ENCODE results near the gene DYNC2I2. TPM values are rescaled to one million over a fixed set of nuclear protein-coding genes. Genes with fewer than 3 reads are reported as not detected.
A peak's percentile ranks its signal among the peaks of the same experiment; 100 is the strongest.

DYNC2I2 gene
- total RNA-seq: 10 to 100 TPM; 20.5 to 50.2 (median 27.0) TPM
- polyA plus RNA-seq: 10 to 100 TPM; 56.6 to 65.7 TPM
- long read RNA-seq, donor 1, transcript WDR34-201 (9 exons, 1,755 nt): major isoform, 47 of 114 reads
- long read RNA-seq, donor 1, partial matches to known transcripts: 38 of 114 reads
- long read RNA-seq, donor 1, other reads (novel, unspliced or antisense): 29 of 114 reads
- long read RNA-seq, donor 2, transcript WDR34-201 (9 exons, 1,755 nt): major isoform, 157 of 240 reads
- long read RNA-seq, donor 2, partial matches to known transcripts: 28 of 240 reads
- long read RNA-seq, donor 2, other reads (novel, unspliced or antisense): 55 of 240 reads
- long read RNA-seq, donor 3, transcript WDR34-201 (9 exons, 1,755 nt): major isoform, 48 of 82 reads
- long read RNA-seq, donor 3, partial matches to known transcripts: 16 of 82 reads
- long read RNA-seq, donor 3, other reads (novel, unspliced or antisense): 18 of 82 reads

GRCh38 chr9:128656416-128657343, at the start of gene DYNC2I2:
DYNC2I2 (minus strand) TSS chr9:128656847; CDS start chr9:128656726, 121 bp downstream.
- ATAC-seq (peak; percentile 98 to 100 (median 100)), DNase-seq (peak; percentile 97 to 99 (median 98))
- Histone ChIP-seq H3K36me3 (no peaks in the 10 kb centered on the region), H3K4me3 (peak within 1 kb of the TSS; percentile 54 to 97 (median 68)), H3K4me1 (peaks cover 0 to 11% (median 6%) of the 10 kb centered on the region in 12 donors), H3K27me3 (no peaks in the 10 kb centered on the region), H3K9me3 (no peaks in the 10 kb centered on the region), H3K27ac (peak within 1 kb of the TSS; percentile 93 to 100 (median 98))
- 1 to 2% (median 1%) methylated on average over 45 to 86 of the region's 86 CpGs for WGBS, 4 donors
- TF ChIP-seq, protein P1, sequence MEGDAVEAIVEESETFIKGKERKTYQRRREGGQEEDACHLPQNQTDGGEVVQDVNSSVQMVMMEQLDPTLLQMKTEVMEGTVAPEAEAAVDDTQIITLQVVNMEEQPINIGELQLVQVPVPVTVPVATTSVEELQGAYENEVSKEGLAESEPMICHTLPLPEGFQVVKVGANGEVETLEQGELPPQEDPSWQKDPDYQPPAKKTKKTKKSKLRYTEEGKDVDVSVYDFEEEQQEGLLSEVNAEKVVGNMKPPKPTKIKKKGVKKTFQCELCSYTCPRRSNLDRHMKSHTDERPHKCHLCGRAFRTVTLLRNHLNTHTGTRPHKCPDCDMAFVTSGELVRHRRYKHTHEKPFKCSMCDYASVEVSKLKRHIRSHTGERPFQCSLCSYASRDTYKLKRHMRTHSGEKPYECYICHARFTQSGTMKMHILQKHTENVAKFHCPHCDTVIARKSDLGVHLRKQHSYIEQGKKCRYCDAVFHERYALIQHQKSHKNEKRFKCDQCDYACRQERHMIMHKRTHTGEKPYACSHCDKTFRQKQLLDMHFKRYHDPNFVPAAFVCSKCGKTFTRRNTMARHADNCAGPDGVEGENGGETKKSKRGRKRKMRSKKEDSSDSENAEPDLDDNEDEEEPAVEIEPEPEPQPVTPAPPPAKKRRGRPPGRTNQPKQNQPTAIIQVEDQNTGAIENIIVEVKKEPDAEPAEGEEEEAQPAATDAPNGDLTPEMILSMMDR (IDR thresholded peaks at IDR 0.05): peak in 1 of 12 donors; percentile 17
- peak in 1 of 2 donors; percentile 66 for TF ChIP-seq POLR2A (IDR thresholded peaks at IDR 0.05)
- intact Hi-C loops (cut with DNase I): loop anchor here in 3 of 10 donors (2.0 kb wide), 4 partner anchors 22 to 68 kb away; partner anchors contain the start of genes SET (in 2 of the 3) and ZDHHC12 (in 1 of the 3)

GRCh38 chr9:128706045-128706444, 49.4 kb upstream of the DYNC2I2 start:
- ATAC-seq: no peak
- intact Hi-C loops (cut with DNase I): no loop called here
- Histone ChIP-seq H3K27ac (no peak overlapping the region), H3K9me3 (no peaks in the 10 kb centered on the region), H3K4me1 (peaks cover 0 to 26% (median 6%) of the 10 kb centered on the region in 12 donors), H3K27me3 (no peaks in the 10 kb centered on the region), H3K4me3 (no peak overlapping the region), H3K36me3 (peaks cover 0 to 7% (median 0%) of the 10 kb centered on the region in 9 donors)
- WGBS, 4 donors: 96 to 100% (median 100%) methylated on average over 1 of the region's 1 CpG; no CpG with 5 or more reads in 1 of the 4 donors
- peak in 3 of 5 donors; percentile 2 to 10 (median 7) for DNase-seq
- TF ChIP-seq, protein P1 (IDR thresholded peaks at IDR 0.05): no peak
- no peak for TF ChIP-seq POLR2A (IDR thresholded peaks at IDR 0.05)

GRCh38 chr9:128705051-128705965, 48.7 kb upstream of the DYNC2I2 start:
- Histone ChIP-seq H3K4me1 (peaks cover 0 to 28% (median 6%) of the 10 kb centered on the region in 12 donors), H3K27me3 (no peaks in the 10 kb centered on the region), H3K36me3 (peaks cover 0 to 7% (median 0%) of the 10 kb centered on the region in 9 donors), H3K4me3 (no peak overlapping the region), H3K27ac (peak overlapping the region in 10 of 12 donors; percentile 8 to 96 (median 93)), H3K9me3 (no peaks in the 10 kb centered on the region)
- peak in 2 of 5 donors; percentile 19 to 36 for DNase-seq
- intact Hi-C loops (cut with DNase I): loop anchor here in 2 of 10 donors (2.0 kb wide), 2 partner anchors 17 to 19 kb away; partner anchors contain the start of gene ZDHHC12 (in 1 of the 2)
- no peak for ATAC-seq
- TF ChIP-seq, protein P1 (IDR thresholded peaks at IDR 0.05): no peak
- no peak for TF ChIP-seq POLR2A (IDR thresholded peaks at IDR 0.05)
- whole genome bisulfite sequencing, 4 donors: 86 to 90% (median 88%) methylated on average over 27 to 36 of the region's 36 CpGs
